CD4-positive, alpha-beta T cell (primary cell): ENCODE data around the gene PRTFDC1. TPM values are rescaled to one million over a fixed set of nuclear protein-coding genes. Genes with fewer than 3 reads are reported as not detected.
A peak's percentile ranks its signal among the peaks of the same experiment; 100 is the strongest.

Source experiments
- ATAC-seq: fragments of 200-7000 bp; cut with Tn5 transposase; one replicate; pipeline ENCODE4 v1.10.0; 2022; ENCODE audit warnings: mild to moderate bottlenecking; ENCODE audit not compliant: poor library complexity
- CTCF ChIA-PET: fragments of 350-600 bp; sonication (Branson Sonifier 250); formaldehyde crosslinking; loops from one replicate; lab custom pipeline; 2021; ENCODE audit warnings: antibody characterized with exemption, inconsistent platforms; lab: Charles Lee
- POLR2A ChIA-PET: fragments of 350-600 bp; sonication (Branson Sonifier 250); formaldehyde crosslinking; loops from one replicate; lab custom pipeline; 2021; ENCODE audit warnings: antibody characterized with exemption, inconsistent platforms; lab: Charles Lee
- DNase-seq, 14 experiments: peaks; one replicate each; pipeline ENCODE4 v3.0.0-alpha.2; 2013 to 2020; ENCODE audit warnings: mixed read lengths in 2 of 14
- H3K27ac ChIP-seq, 2 donors: one replicate each; pipeline versions ENCODE4 v1.5.1 to v1.7.0; 2013; ENCODE audit warnings: low read length in 2 of 2, low read depth in 1 of 2, mild to moderate bottlenecking in 1 of 2
- H3K27me3 ChIP-seq, 2 experiments: 1 replicate in 1 of 2; 2 replicates in 1 of 2; pipeline versions ENCODE4 v1.6.1 to v1.7.0; 2013; ENCODE audit warnings: low read length in 2 of 2, control low read depth in 1 of 2, mild to moderate bottlenecking in 1 of 2, moderate library complexity in 1 of 2; ENCODE audit not compliant: insufficient read depth in 2 of 2, control insufficient read depth in 1 of 2
- H3K36me3 ChIP-seq: one replicate; pipeline ENCODE4 v1.6.1; 2013; ENCODE audit warnings: low read length, control low read depth; ENCODE audit not compliant: insufficient read depth
- H3K4me1 ChIP-seq: one replicate; pipeline ENCODE4 v1.6.1; 2013; ENCODE audit warnings: low read length, control low read depth; ENCODE audit not compliant: insufficient read depth
- H3K4me3 ChIP-seq: one replicate; pipeline ENCODE4 v1.5.1; 2013; ENCODE audit warnings: mild to moderate bottlenecking, low read length, moderate library complexity
- H3K9me3 ChIP-seq, 2 experiments: 1 replicate in 1 of 2; 2 replicates in 1 of 2; pipeline versions ENCODE4 v1.6.1 to v1.7.0; 2013; ENCODE audit warnings: low read length in 2 of 2, mild to moderate bottlenecking in 2 of 2, control low read depth in 1 of 2, moderate library complexity in 1 of 2; ENCODE audit not compliant: control insufficient read depth in 1 of 2, insufficient read depth in 1 of 2
- H3K27ac Mint-ChIP-seq: one replicate; pipeline ENCODE4 v1.8.0; 2020; ENCODE audit warnings: mixed read lengths
- H3K27me3 Mint-ChIP-seq: one replicate; pipeline ENCODE4 v1.8.0; 2021; ENCODE audit warnings: mixed read lengths
- H3K36me3 Mint-ChIP-seq: one replicate; pipeline ENCODE4 v1.8.0; 2021; ENCODE audit warnings: low read depth, mixed read lengths
- H3K4me1 Mint-ChIP-seq: one replicate; pipeline ENCODE4 v1.8.0; 2021; ENCODE audit warnings: low read depth, mixed read lengths
- H3K4me3 Mint-ChIP-seq: one replicate; pipeline ENCODE4 v1.8.0; 2020; ENCODE audit warnings: mild to moderate bottlenecking, mixed read lengths
- H3K9me3 Mint-ChIP-seq: one replicate; pipeline ENCODE4 v1.8.0; 2020; ENCODE audit warnings: mixed read lengths
- CTCF ChIP-seq: fragments of 200-600 bp; IDR thresholded peaks from one replicate; pipeline ENCODE4 v1.8.0; 2022; ENCODE audit warnings: antibody characterized with exemption, mild to moderate bottlenecking
- intact Hi-C, 2 experiments: fragments of 100-400 bp; cut with DNase I in 1 of 2; cut with micrococcal nuclease in 1 of 2; formaldehyde crosslinking; loops; one replicate each; pipeline versions ENCODE4 v1.15.1 to v1.9.0; 2023 to 2025; cut with DNase I, micrococcal nuclease
- total RNA-seq, 174 experiments: library from RNA in 2 of 174; stranded (reverse) in 2 of 174; gene quantifications; one replicate each; pipeline ENCODE4 v1.2.3 and lab custom pipeline; 2021 to 2026

The PRTFDC1 gene
- total RNA-seq, 2 experiments from 2014 or later: 0.52 to 0.67 TPM

GRCh38 chr10:24929904-24930303 is 22.5 kb downstream of the PRTFDC1 start:
- no peak overlapping the region for H3K27ac Mint-ChIP-seq
- intact Hi-C loops: no loop called here
- no peak for ATAC-seq
- no peak overlapping the region for H3K4me3 Mint-ChIP-seq
- H3K4me3 ChIP-seq: no peak overlapping the region
- no peak for DNase-seq
- H3K9me3 Mint-ChIP-seq: no peaks in the 10 kb centered on the region
- H3K9me3 ChIP-seq: no peaks in the 10 kb centered on the region
- H3K4me1 ChIP-seq: peaks cover 8% of the 10 kb centered on the region
- TF ChIP-seq CTCF: no peak
- peaks cover 18% of the 10 kb centered on the region for H3K4me1 Mint-ChIP-seq
- no peaks in the 10 kb centered on the region for H3K27me3 Mint-ChIP-seq
- ChIA-PET POLR2A (interaction anchor here (0.9 kb wide), 1 partner anchor 21 kb away, joined by 3 read pairs; no protein-coding TSS in a partner anchor), CTCF (interaction anchor here (0.9 kb wide), 1 partner anchor 18 kb away, joined by 3 read pairs; no protein-coding TSS in a partner anchor)
- H3K36me3 ChIP-seq: no peaks in the 10 kb centered on the region
- H3K36me3 Mint-ChIP-seq: no peaks in the 10 kb centered on the region
- H3K27me3 ChIP-seq: no peaks in the 10 kb centered on the region
- no peak overlapping the region for H3K27ac ChIP-seq

GRCh38 chr10:24929056-24929544 is 23.3 kb downstream of the PRTFDC1 start:
- no peak for ATAC-seq
- TF ChIP-seq CTCF: no peak

GRCh38 chr10:24928163-24928562 is 24.2 kb downstream of the PRTFDC1 start:
- H3K4me3 Mint-ChIP-seq: no peak overlapping the region

More at GRCh38 chr10:24929056-24929544, 23.3 kb downstream of the PRTFDC1 start:
- Histone ChIP-seq H3K9me3 (no peaks in the 10 kb centered on the region), H3K27me3 (no peaks in the 10 kb centered on the region), H3K4me3 (no peak overlapping the region), H3K36me3 (no peaks in the 10 kb centered on the region), H3K27ac (no peak overlapping the region), H3K4me1 (peaks cover 8% of the 10 kb centered on the region)
- DNase-seq: no peak
- Mint-ChIP-seq H3K4me1 (peaks cover 18% of the 10 kb centered on the region), H3K36me3 (no peaks in the 10 kb centered on the region), H3K9me3 (no peaks in the 10 kb centered on the region), H3K4me3 (no peak overlapping the region), H3K27me3 (no peaks in the 10 kb centered on the region), H3K27ac (no peak overlapping the region)
- ChIA-PET POLR2A (no interaction called here), CTCF (no interaction called here)
- intact Hi-C loops: no loop called here

More at GRCh38 chr10:24928163-24928562, 24.2 kb downstream of the PRTFDC1 start:
- peaks cover 18% of the 10 kb centered on the region for H3K4me1 Mint-ChIP-seq
- peaks cover 0 to 1% of the 10 kb centered on the region in 2 experiments for H3K9me3 ChIP-seq
- no peaks in the 10 kb centered on the region for H3K27me3 Mint-ChIP-seq
- no peaks in the 10 kb centered on the region for H3K9me3 Mint-ChIP-seq
- intact Hi-C loops: no loop called here
- CTCF ChIA-PET: interaction anchor here (0.6 kb wide), 1 partner anchor 268 kb away, joined by 3 read pairs; no protein-coding TSS in a partner anchor
- peaks cover 8% of the 10 kb centered on the region for H3K4me1 ChIP-seq
- H3K27ac Mint-ChIP-seq: no peak overlapping the region
- DNase-seq (peak in 2 of 14 experiments; percentile 19 to 26), ATAC-seq (no peak)
- H3K27me3 ChIP-seq: no peaks in the 10 kb centered on the region
- no peaks in the 10 kb centered on the region for H3K36me3 Mint-ChIP-seq
- H3K36me3 ChIP-seq: no peaks in the 10 kb centered on the region
- H3K27ac ChIP-seq: no peak overlapping the region
- POLR2A ChIA-PET: no interaction called here
- TF ChIP-seq CTCF: no peak
- H3K4me3 ChIP-seq: no peak overlapping the region
